PC-3 (cell line): ENCODE data around the gene SDK1. TPM values are rescaled to one million over a fixed set of nuclear protein-coding genes. Genes with fewer than 3 reads are reported as not detected.

Experiments
- ATAC-seq: fragments of 200-7000 bp; cut with Tn5 transposase; 2 replicates; pipeline ENCODE4 v1.9.1; 2020; ENCODE audit warnings: mild to moderate bottlenecking, moderate library complexity
- BruUV-seq: library from RNA; stranded (reverse); fragments of 400-500 nt; replicated peaks from 2 replicates; lab custom pipeline; 2021; lab: Mats Ljungman, UMichigan
- CTCF ChIA-PET: fragments of 300-600 bp; sonication (Branson Sonifier 250); formaldehyde crosslinking; loops from one replicate; lab custom pipeline; 2022; ENCODE audit warnings: antibody characterized with exemption; lab: Charles Lee
- POLR2A ChIA-PET: fragments of 300-600 bp; sonication (Branson Sonifier 250); formaldehyde crosslinking; loops from one replicate; lab custom pipeline; 2022; ENCODE audit warnings: antibody characterized with exemption; ENCODE audit not compliant: unreplicated experiment; lab: Charles Lee
- DNase-seq: peaks from one replicate; pipeline ENCODE4 v3.0.0-alpha.2; 2015
- H2AFZ ChIP-seq: fragments of 300-600 bp; sonication (generic); 2 replicates; pipeline ENCODE4 v1.6.0; 2016; ENCODE audit warnings: antibody characterized with exemption, low read length
- H3F3A ChIP-seq: fragments of 300-600 bp; sonication (generic); one replicate; pipeline ENCODE4 v1.6.0; 2017; ENCODE audit warnings: antibody characterized with exemption, low read length, control low read depth, mild to moderate bottlenecking; ENCODE audit not compliant: unreplicated experiment
- H3K27ac ChIP-seq: fragments of 300-600 bp; sonication (generic); 2 replicates; pipeline ENCODE4 v1.5.1; 2016; ENCODE audit warnings: mild to moderate bottlenecking, low read length
- H3K27me3 ChIP-seq: fragments of 300-600 bp; sonication (generic); 2 replicates; pipeline ENCODE4 v1.6.1; 2016; ENCODE audit warnings: low read length, mixed read lengths
- H3K36me3 ChIP-seq: fragments of 300-600 bp; sonication (generic); 2 replicates; pipeline ENCODE4 v1.6.1; 2016; ENCODE audit warnings: low read depth, mixed run types, low read length, mixed read lengths
- H3K4me1 ChIP-seq: fragments of 300-600 bp; sonication (generic); 2 replicates; pipeline ENCODE4 v1.5.1; 2016; ENCODE audit warnings: low read length; ENCODE audit not compliant: insufficient read depth
- H3K4me2 ChIP-seq: fragments of 300-600 bp; sonication (generic); 2 replicates; pipeline ENCODE4 v1.6.0; 2016; ENCODE audit warnings: low read length
- H3K4me3 ChIP-seq: fragments of 300-600 bp; sonication (generic); 2 replicates; pipeline ENCODE4 v1.5.1; 2016; ENCODE audit warnings: mild to moderate bottlenecking, low read length, mixed read lengths
- H3K79me2 ChIP-seq: fragments of 300-600 bp; sonication (generic); 2 replicates; pipeline ENCODE4 v1.6.1; 2017; ENCODE audit warnings: low read length, mixed read lengths
- H3K9ac ChIP-seq: fragments of 300-600 bp; sonication (generic); 2 replicates; pipeline ENCODE4 v1.6.0; 2016; ENCODE audit warnings: mild to moderate bottlenecking, low read length
- H3K9me2 ChIP-seq: fragments of 300-600 bp; sonication (generic); replicated peaks from 2 replicates; pipeline ENCODE4 v1.6.1; 2016; ENCODE audit warnings: mixed run types, low read length, mixed read lengths
- H3K9me3 ChIP-seq: fragments of 300-600 bp; sonication (generic); 2 replicates; pipeline ENCODE4 v1.6.1; 2016; ENCODE audit warnings: low read length, mixed read lengths
- H4K20me1 ChIP-seq: fragments of 300-600 bp; sonication (generic); 2 replicates; pipeline ENCODE4 v1.6.1; 2016; ENCODE audit warnings: low read length, mixed read lengths
- EZH2 ChIP-seq: fragments of 300-600 bp; sonication (generic); IDR thresholded peaks from one replicate; pipeline ENCODE4 v1.6.1; 2017; ENCODE audit warnings: antibody characterized with exemption, mild to moderate bottlenecking, low read length; ENCODE audit not compliant: unreplicated experiment
- EZH2phosphoT487 ChIP-seq: fragments of 300-600 bp; sonication (generic); IDR thresholded peaks from 2 replicates; pipeline ENCODE4 v1.6.1; 2018; ENCODE audit warnings: mild to moderate bottlenecking, antibody characterized with exemption, low read length, borderline replicate concordance
- intact Hi-C: fragments of 100-400 bp; cut with micrococcal nuclease; formaldehyde crosslinking; loops from 2 replicates; pipeline ENCODE4 v1.9.0; 2023
- total RNA-seq: library from RNA; depleted of rRNA; stranded (reverse); fragments of >200 nt; gene quantifications from 2 replicates; pipeline ENCODE4 v1.2.3, GENCODE V29; 2014
- TF ChIP-seq, protein P1 (sequence below): fragments of 300-600 bp; sonication (generic); conservative IDR thresholded peaks from 2 replicates; pipeline ENCODE4 v1.5.1; 2017; ENCODE audit warnings: antibody characterized with exemption, low read depth, mild to moderate bottlenecking, low read length

Gene SDK1
- total RNA-seq, 1 experiment from 2014 or later: 2.8 TPM

DNA sequence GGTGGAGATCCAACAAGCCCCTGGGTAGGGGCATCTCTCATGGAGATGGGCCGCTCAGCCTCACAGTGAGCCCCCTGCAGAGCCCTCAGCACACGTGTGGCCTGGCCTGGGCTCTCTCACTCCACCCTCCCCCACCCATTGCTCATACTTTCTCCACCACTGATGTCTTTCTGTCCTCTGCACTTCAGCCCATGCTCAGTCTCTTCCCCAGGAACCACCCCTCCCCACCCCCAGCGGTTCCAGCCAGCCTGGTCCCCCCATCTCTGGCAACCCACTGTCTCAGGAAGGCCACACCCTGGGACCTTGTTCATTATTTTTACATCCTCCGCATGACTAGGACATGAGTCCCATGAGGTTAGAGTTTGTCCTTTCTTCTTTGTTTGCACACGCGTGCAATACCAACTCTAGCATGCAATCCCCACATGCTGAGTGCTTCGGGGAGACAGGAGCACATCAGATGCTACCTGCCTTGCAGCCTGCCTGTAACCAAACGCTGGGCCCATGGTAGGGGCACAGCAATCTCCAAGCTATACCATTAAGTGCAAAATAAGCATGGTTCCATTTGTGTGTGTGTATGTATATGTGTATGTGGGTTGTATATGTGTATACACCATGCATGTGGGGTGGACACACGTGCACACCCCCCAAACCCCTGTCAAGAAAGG lies 972.6 kb downstream of the SDK1 start:
- Histone ChIP-seq H3K9me2 (no peaks in the 10 kb centered on the region), H3K27me3 (no peaks in the 10 kb centered on the region), H3K9ac (no peak overlapping the region), H3K4me1 (no peaks in the 10 kb centered on the region), H3K36me3 (no peaks in the 10 kb centered on the region), H2AFZ (no peak overlapping the region), H3K4me2 (no peak overlapping the region), H3F3A (no peaks in the 10 kb centered on the region), H3K79me2 (no peaks in the 10 kb centered on the region), H3K4me3 (no peak overlapping the region), H3K27ac (0 out of 2 replicates have a peak overlapping the region, but pooled peaks have one; percentile 16), H4K20me1 (no peaks in the 10 kb centered on the region), H3K9me3 (no peaks in the 10 kb centered on the region)
- ChIA-PET POLR2A (no interaction called here), CTCF (no interaction called here)
- no TSS peak for BruUV-seq
- ATAC-seq: no peak
- intact Hi-C loops: no loop called here
- TF ChIP-seq, protein P1, sequence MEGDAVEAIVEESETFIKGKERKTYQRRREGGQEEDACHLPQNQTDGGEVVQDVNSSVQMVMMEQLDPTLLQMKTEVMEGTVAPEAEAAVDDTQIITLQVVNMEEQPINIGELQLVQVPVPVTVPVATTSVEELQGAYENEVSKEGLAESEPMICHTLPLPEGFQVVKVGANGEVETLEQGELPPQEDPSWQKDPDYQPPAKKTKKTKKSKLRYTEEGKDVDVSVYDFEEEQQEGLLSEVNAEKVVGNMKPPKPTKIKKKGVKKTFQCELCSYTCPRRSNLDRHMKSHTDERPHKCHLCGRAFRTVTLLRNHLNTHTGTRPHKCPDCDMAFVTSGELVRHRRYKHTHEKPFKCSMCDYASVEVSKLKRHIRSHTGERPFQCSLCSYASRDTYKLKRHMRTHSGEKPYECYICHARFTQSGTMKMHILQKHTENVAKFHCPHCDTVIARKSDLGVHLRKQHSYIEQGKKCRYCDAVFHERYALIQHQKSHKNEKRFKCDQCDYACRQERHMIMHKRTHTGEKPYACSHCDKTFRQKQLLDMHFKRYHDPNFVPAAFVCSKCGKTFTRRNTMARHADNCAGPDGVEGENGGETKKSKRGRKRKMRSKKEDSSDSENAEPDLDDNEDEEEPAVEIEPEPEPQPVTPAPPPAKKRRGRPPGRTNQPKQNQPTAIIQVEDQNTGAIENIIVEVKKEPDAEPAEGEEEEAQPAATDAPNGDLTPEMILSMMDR: no peak
- TF ChIP-seq EZH2 (no peak), EZH2phosphoT487 (no peak)
- DNase-seq: peak; percentile 26

DNA sequence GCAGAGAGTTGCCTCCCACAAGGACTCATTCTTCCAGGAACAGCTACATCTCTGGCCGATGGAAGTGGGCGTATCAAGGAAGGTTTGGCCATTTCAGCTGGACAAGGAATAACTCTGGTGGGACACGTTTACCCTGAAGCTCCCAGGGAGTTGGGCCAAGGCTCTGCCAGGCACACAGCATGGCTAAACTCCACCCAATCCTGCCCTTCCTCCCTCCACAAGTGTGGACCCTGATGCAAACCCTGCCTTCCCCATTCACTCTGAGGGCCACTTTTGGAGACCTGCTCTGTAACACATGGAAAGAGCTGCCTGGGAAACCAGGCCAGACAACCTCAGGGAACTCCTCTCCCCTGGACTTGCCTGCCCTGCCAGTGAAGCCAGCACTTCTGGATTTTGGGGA lies 973.2 kb downstream of the SDK1 start:
- CTCF ChIA-PET: no interaction called here
- Histone ChIP-seq H3K36me3 (no peaks in the 10 kb centered on the region), H3K4me3 (no peak overlapping the region), H3K79me2 (no peaks in the 10 kb centered on the region), H3K9ac (no peak overlapping the region), H3K4me1 (no peaks in the 10 kb centered on the region), H3K27ac (no peak overlapping the region), H2AFZ (no peak overlapping the region), H3K27me3 (no peaks in the 10 kb centered on the region), H4K20me1 (no peaks in the 10 kb centered on the region), H3K9me3 (no peaks in the 10 kb centered on the region), H3K4me2 (no peak overlapping the region), H3F3A (no peaks in the 10 kb centered on the region), H3K9me2 (no peaks in the 10 kb centered on the region)
- DNase-seq: no peak
- BruUV-seq: no TSS peak
- TF ChIP-seq, protein P1: no peak
- TF ChIP-seq EZH2 (no peak), EZH2phosphoT487 (no peak)
- intact Hi-C loops: no loop called here
- POLR2A ChIA-PET: no interaction called here
- no peak for ATAC-seq

DNA sequence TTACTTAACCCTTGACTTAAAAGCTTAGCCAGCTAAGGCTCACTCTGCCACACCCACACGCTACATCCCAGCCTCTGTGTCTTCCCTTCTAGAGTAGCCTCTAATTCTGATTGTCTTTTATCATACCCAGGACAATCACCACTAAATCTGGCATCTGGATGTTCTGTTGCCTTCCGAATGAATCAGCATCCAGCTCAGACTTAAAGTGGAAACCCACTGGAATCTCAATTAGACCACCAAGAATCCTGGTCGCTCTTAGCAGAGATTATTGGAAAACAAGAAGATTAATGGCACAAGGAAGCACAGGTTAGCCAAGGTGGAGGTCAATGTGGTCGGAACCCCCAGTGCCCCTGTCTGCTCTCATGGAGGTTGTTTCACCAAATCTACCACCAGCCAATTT lies 976.9 kb downstream of the SDK1 start:
- no peaks in the 10 kb centered on the region for H4K20me1 ChIP-seq
- no peaks in the 10 kb centered on the region for H3K9me2 ChIP-seq
- intact Hi-C loops: no loop called here
- H3K27ac ChIP-seq: no peak overlapping the region
- CTCF ChIA-PET: no interaction called here
- POLR2A ChIA-PET: no interaction called here
- no peak for DNase-seq
- H3K4me1 ChIP-seq: peaks cover 5% of the 10 kb centered on the region
- TF ChIP-seq EZH2 (no peak), EZH2phosphoT487 (no peak)
- TF ChIP-seq, protein P1: no peak
- no peaks in the 10 kb centered on the region for H3K9me3 ChIP-seq
- no peak overlapping the region for H2AFZ ChIP-seq
- H3K27me3 ChIP-seq: no peaks in the 10 kb centered on the region
- no peak overlapping the region for H3K9ac ChIP-seq
- no peaks in the 10 kb centered on the region for H3F3A ChIP-seq
- no peak for ATAC-seq
- no peaks in the 10 kb centered on the region for H3K36me3 ChIP-seq
- H3K79me2 ChIP-seq: no peaks in the 10 kb centered on the region
- no peak overlapping the region for H3K4me2 ChIP-seq
- no peak overlapping the region for H3K4me3 ChIP-seq
- BruUV-seq: no TSS peak
